Immature natural killer cell (primary cell): ENCODE data around the gene SUSD1. TPM values are rescaled to one million over a fixed set of nuclear protein-coding genes. Genes with fewer than 3 reads are reported as not detected.

Source experiments
- DNase-seq, 3 donors: peaks; one replicate each; pipeline ENCODE4 v3.0.0; 2022; ENCODE audit warnings: mixed read lengths in 1 of 3
- H3K27ac Mint-ChIP-seq, 6 donors: one replicate each; pipeline ENCODE4 v1.8.0; 2020; ENCODE audit warnings: mixed read lengths in 6 of 6, mild to moderate bottlenecking in 5 of 6, inconsistent platforms in 4 of 6, moderate library complexity in 3 of 6
- H3K27me3 Mint-ChIP-seq, 3 donors: one replicate each; pipeline ENCODE4 v1.8.0; 2020 to 2021; ENCODE audit warnings: low read depth in 3 of 3, mild to moderate bottlenecking in 3 of 3, mixed read lengths in 3 of 3, moderate library complexity in 3 of 3, inconsistent platforms in 1 of 3
- H3K36me3 Mint-ChIP-seq, 3 donors: one replicate each; pipeline ENCODE4 v1.8.0; 2020; ENCODE audit warnings: mixed read lengths in 3 of 3, inconsistent platforms in 2 of 3, mild to moderate bottlenecking in 2 of 3
- H3K4me1 Mint-ChIP-seq, 2 donors: one replicate each; pipeline ENCODE4 v1.8.0; 2020; ENCODE audit warnings: inconsistent platforms in 2 of 2, mild to moderate bottlenecking in 2 of 2, mixed read lengths in 2 of 2, moderate library complexity in 1 of 2
- H3K4me3 Mint-ChIP-seq, 5 donors: one replicate each; pipeline ENCODE4 v1.8.0; 2020; ENCODE audit warnings: mild to moderate bottlenecking in 5 of 5, mixed read lengths in 5 of 5, inconsistent platforms in 3 of 5, moderate library complexity in 3 of 5
- H3K9me3 Mint-ChIP-seq, 6 donors: one replicate each; pipeline ENCODE4 v1.8.0; 2020; ENCODE audit warnings: mild to moderate bottlenecking in 6 of 6, mixed read lengths in 6 of 6, inconsistent platforms in 4 of 6, moderate library complexity in 3 of 6
- polyA plus RNA-seq, 3 donors: library from polyadenylated mRNA; unstranded; fragments of 300-500 nt; fragmentation: Illumina TruSeq; gene quantifications; one replicate each; pipeline ENCODE4 v1.2.3, GENCODE V29; 2021

Gene SUSD1
- polyA plus RNA-seq, 3 donors from 2014 or later, result 32.3 to 66.8 (median 42.4) TPM

DNA sequence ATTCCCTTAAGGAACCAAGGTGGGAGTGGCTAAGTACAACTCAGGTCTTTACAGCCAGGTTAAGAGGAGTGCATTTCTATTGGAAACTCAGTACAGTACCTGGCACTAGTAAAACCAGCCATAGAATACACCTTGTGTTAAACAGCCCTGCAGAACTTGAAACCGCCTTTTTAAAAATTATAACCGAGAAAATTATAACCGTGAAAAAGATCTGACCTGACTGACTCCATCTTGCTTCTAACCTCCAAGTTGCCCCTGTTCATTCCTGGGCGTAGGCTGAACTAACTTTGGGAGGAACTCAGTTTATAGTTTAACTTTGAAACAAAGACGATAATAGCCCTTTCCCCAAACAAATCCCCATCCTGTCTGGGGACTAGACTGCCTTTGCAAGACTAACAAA, 132.3 kb downstream of the SUSD1 start:
- no peak for DNase-seq
- H3K36me3 Mint-ChIP-seq, result peaks cover 48 to 59% (median 49%) of the 10 kb centered on the region in 3 donors
- no peak overlapping the region for H3K4me3 Mint-ChIP-seq

DNA sequence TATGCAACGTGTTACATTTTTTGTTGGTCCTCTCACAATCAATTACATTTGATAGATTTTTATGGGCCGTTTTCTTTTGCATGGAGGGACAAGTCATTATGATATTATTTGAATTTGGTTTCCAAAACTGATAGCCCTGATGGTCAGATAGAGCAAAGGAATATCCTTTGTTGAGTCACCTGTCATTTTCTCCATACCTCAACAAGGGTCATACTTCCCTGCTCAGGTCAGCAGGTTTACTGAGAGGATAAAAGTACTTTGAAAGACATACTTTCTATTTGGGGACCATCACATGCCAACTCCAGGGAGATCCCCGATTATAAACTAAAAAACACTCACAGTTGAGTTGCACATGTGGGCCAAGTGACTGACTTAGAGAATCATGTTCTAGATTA, 132.9 kb downstream of the SUSD1 start:
- H3K36me3 Mint-ChIP-seq, result peaks cover 44 to 54% (median 46%) of the 10 kb centered on the region in 3 donors
- peaks cover 30 to 42% of the 10 kb centered on the region in 2 donors for H3K4me1 Mint-ChIP-seq

More for the DNA sequence above, 132.3 kb downstream of the SUSD1 start:
- Mint-ChIP-seq H3K27me3 (peaks cover 0 to 10% (median 3%) of the 10 kb centered on the region in 3 donors), H3K9me3 (no peaks in the 10 kb centered on the region), H3K27ac (no peak overlapping the region), H3K4me1 (peaks cover 30 to 42% of the 10 kb centered on the region in 2 donors)

DNA sequence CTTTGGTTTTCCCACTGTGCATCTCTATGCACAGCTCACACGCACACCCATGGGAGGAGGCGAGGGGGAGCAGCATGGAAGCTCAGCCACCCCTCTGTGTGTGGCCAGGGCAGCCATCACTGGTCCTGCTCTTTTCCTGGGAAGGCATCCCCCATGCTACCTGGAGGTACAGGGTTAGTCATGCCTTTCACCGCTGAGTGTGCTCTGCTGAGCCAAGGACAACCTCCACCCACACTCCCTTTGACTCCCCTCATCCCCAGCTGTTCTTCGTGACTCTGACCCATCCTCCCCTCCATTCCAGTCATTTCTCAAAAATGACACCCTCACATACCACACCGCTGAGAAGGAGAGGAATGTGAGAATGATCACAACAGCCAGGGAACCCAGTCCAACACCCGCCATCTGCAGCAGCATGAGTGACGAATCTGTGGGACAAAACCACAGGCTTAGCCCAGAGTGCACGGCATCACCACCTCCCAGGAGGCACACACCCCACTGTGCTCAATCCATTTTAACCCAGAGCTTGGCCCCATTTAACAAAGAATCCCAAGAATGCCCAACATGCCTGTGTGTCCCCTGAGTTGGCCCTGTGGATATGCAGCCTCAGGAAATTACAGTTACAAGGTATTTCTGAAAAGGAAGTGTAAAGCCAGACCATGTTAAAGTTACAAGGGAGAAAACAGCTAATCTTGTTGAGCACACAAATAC, 133.4 kb downstream of the SUSD1 start:
- DNase-seq, result no peak
- Mint-ChIP-seq H3K36me3 (peaks cover 40 to 50% (median 43%) of the 10 kb centered on the region in 3 donors), H3K9me3 (no peaks in the 10 kb centered on the region), H3K4me3 (no peak overlapping the region), H3K4me1 (peaks cover 32 to 43% of the 10 kb centered on the region in 2 donors), H3K27me3 (peaks cover 0 to 11% (median 5%) of the 10 kb centered on the region in 3 donors), H3K27ac (no peak overlapping the region)

More for the DNA sequence above, 132.9 kb downstream of the SUSD1 start:
- Mint-ChIP-seq H3K9me3 (no peaks in the 10 kb centered on the region), H3K27me3 (peaks cover 0 to 11% (median 5%) of the 10 kb centered on the region in 3 donors), H3K27ac (no peak overlapping the region), H3K4me3 (no peak overlapping the region)
- no peak for DNase-seq

- peaks cover 37 to 44% of the 10 kb centered on the region in 2 donors for H3K4me1 Mint-ChIP-seq
- no peaks in the 10 kb centered on the region for H3K9me3 Mint-ChIP-seq
- H3K27me3 Mint-ChIP-seq, result peaks cover 0 to 14% (median 5%) of the 10 kb centered on the region in 3 donors
- H3K36me3 Mint-ChIP-seq, result peaks cover 40 to 47% (median 43%) of the 10 kb centered on the region in 3 donors
- no peak overlapping the region for H3K27ac Mint-ChIP-seq
- no peak overlapping the region for H3K4me3 Mint-ChIP-seq
- no peak for DNase-seq
Observed at GRCh38 chr9:112041199-112041535, 133.9 kb downstream of the SUSD1 start.

DNA sequence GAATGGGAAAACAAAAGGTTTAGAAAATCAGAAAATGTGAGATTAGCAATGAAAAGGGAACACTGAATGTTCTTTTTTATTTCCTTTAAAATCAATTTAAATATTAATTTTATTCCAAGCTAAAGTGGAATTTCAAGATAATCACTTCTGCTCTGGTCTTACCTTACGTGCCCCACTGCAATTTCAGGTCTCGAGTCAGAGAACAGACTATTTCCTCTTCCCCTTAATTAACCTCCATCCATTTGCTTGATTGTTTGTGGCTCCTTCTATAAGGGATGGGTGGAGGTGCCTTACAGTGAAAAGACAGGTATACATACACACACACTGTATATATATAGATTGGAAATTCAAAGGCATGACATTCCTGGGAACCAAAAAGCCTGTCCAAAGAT, 137.1 kb downstream of the SUSD1 start:
- Mint-ChIP-seq H3K27ac (peak overlapping the region in 5 of 6 donors; percentile 11 to 81 (median 75)), H3K4me1 (peaks cover 63 to 72% of the 10 kb centered on the region in 2 donors), H3K36me3 (peaks cover 34 to 53% (median 38%) of the 10 kb centered on the region in 3 donors), H3K4me3 (peak overlapping the region; percentile 64 to 81 (median 76)), H3K27me3 (peaks cover 2 to 18% (median 4%) of the 10 kb centered on the region in 3 donors), H3K9me3 (no peaks in the 10 kb centered on the region)
- DNase-seq, result no peak

DNA sequence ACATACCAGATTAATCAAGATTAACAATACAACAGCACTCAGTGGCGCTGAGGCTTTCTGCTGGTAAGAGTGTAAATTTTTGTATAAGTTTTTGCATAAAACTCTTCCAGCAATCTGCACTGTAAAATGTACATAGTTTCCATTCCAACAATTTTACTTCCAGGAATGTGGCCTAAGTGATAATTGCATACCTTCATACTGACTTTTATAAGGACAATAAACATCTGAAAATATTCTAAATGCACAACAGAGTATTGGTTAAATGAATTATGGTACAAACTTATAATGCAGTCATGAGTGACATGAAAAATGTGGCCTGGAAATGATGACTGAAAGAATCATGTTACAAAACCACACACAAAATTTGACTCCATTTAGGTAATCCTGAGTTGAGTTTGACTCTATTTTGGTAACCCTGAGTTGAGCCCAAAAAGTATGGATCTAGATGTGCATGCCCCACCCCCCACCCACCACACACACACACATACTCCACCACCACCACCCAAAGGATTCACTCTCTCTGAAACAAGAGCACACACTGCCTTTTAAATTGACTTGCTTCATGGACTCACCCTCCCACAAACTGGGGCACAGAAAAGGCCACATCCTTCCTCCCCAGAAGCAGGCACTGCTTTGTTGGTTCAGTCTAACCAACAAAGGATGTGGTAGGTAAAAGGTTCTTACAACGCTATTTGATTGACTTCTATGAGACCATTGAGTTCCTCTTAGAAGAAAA, 137.6 kb downstream of the SUSD1 start:
- Mint-ChIP-seq H3K27me3 (peaks cover 2 to 18% (median 4%) of the 10 kb centered on the region in 3 donors), H3K4me1 (peaks cover 63 to 72% of the 10 kb centered on the region in 2 donors), H3K27ac (peak overlapping the region in 5 of 6 donors; percentile 11 to 81 (median 58)), H3K4me3 (peak overlapping the region; percentile 64 to 81 (median 76)), H3K36me3 (peaks cover 31 to 55% (median 35%) of the 10 kb centered on the region in 3 donors), H3K9me3 (no peaks in the 10 kb centered on the region)
- DNase-seq, result peak; percentile 63 to 77 (median 71)

- peaks cover 56 to 57% of the 10 kb centered on the region in 2 donors for H3K4me1 Mint-ChIP-seq
- H3K9me3 Mint-ChIP-seq, result no peaks in the 10 kb centered on the region
- peaks cover 18 to 55% (median 30%) of the 10 kb centered on the region in 3 donors for H3K36me3 Mint-ChIP-seq
- peaks cover 2 to 17% (median 5%) of the 10 kb centered on the region in 3 donors for H3K27me3 Mint-ChIP-seq
- H3K4me3 Mint-ChIP-seq, result peak overlapping the region in 1 of 5 donors; percentile 41
- no peak for DNase-seq
- H3K27ac Mint-ChIP-seq, result no peak overlapping the region
Observed at GRCh38 chr9:112035166-112035826, 139.8 kb downstream of the SUSD1 start.

- DNase-seq, result no peak
- Mint-ChIP-seq H3K27me3 (peaks cover 2 to 9% (median 5%) of the 10 kb centered on the region in 3 donors), H3K27ac (no peak overlapping the region), H3K36me3 (peaks cover 18 to 53% (median 29%) of the 10 kb centered on the region in 3 donors), H3K9me3 (no peaks in the 10 kb centered on the region), H3K4me3 (no peak overlapping the region), H3K4me1 (peaks cover 54 to 63% of the 10 kb centered on the region in 2 donors)
Observed at GRCh38 chr9:112034216-112034611, 140.9 kb downstream of the SUSD1 start.

- Mint-ChIP-seq H3K4me1 (peaks cover 50 to 57% of the 10 kb centered on the region in 2 donors), H3K27me3 (peaks cover 2 to 9% (median 3%) of the 10 kb centered on the region in 3 donors), H3K9me3 (no peaks in the 10 kb centered on the region), H3K27ac (peak overlapping the region in 1 of 6 donors; percentile 1), H3K4me3 (peak overlapping the region in 1 of 5 donors; percentile 14), H3K36me3 (peaks cover 19 to 52% (median 25%) of the 10 kb centered on the region in 3 donors)
- DNase-seq, result no peak
Observed at GRCh38 chr9:112033237-112034215, 141.6 kb downstream of the SUSD1 start.

- Mint-ChIP-seq H3K27ac (no peak overlapping the region), H3K36me3 (peaks cover 24 to 51% (median 25%) of the 10 kb centered on the region in 3 donors)
Observed at GRCh38 chr9:112032743-112033142, 142.4 kb downstream of the SUSD1 start.

DNA sequence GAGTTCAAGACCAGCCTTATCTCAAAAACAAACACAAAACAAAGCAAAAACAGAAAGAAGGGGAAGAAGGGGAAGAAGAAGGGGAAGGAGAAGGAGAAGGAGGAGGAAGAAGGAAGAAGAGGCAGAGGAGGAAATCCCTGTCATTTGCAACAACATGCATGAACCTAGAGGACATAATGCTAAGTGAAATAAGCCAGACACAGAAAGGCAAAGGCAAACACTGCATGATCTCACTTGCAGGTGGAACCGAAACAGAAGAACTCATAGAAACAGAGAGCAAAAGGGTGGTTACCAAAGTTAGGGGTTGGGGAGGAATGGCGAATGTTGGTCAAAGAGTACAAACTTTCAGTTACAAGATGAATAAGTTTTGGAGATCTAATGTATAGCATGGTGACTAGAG, 143.1 kb downstream of the SUSD1 start:
- no peak for DNase-seq
- peaks cover 1 to 7% (median 5%) of the 10 kb centered on the region in 3 donors for H3K27me3 Mint-ChIP-seq
- H3K4me1 Mint-ChIP-seq, result peaks cover 35 to 42% of the 10 kb centered on the region in 2 donors
- no peak overlapping the region for H3K27ac Mint-ChIP-seq
- no peak overlapping the region for H3K4me3 Mint-ChIP-seq
- peaks cover 25 to 51% (median 26%) of the 10 kb centered on the region in 3 donors for H3K36me3 Mint-ChIP-seq
- no peaks in the 10 kb centered on the region for H3K9me3 Mint-ChIP-seq

More at GRCh38 chr9:112032743-112033142, 142.4 kb downstream of the SUSD1 start:
- Mint-ChIP-seq H3K4me3 (no peak overlapping the region), H3K4me1 (peaks cover 43 to 49% of the 10 kb centered on the region in 2 donors), H3K9me3 (no peaks in the 10 kb centered on the region), H3K27me3 (peaks cover 3 to 8% (median 5%) of the 10 kb centered on the region in 3 donors)
- no peak for DNase-seq

GRCh38 chr9:112031400-112031799, 143.7 kb downstream of the SUSD1 start:
- no peaks in the 10 kb centered on the region for H3K9me3 Mint-ChIP-seq
- no peak overlapping the region for H3K27ac Mint-ChIP-seq
- H3K4me1 Mint-ChIP-seq, result peaks cover 31 to 38% of the 10 kb centered on the region in 2 donors
- H3K4me3 Mint-ChIP-seq, result no peak overlapping the region
- peaks cover 25 to 51% (median 26%) of the 10 kb centered on the region in 3 donors for H3K36me3 Mint-ChIP-seq
- no peak for DNase-seq
- peaks cover 1 to 6% (median 5%) of the 10 kb centered on the region in 3 donors for H3K27me3 Mint-ChIP-seq
